Measurements from ENCODE around the gene GARIN5B.

GARIN5B gene

DNA sequence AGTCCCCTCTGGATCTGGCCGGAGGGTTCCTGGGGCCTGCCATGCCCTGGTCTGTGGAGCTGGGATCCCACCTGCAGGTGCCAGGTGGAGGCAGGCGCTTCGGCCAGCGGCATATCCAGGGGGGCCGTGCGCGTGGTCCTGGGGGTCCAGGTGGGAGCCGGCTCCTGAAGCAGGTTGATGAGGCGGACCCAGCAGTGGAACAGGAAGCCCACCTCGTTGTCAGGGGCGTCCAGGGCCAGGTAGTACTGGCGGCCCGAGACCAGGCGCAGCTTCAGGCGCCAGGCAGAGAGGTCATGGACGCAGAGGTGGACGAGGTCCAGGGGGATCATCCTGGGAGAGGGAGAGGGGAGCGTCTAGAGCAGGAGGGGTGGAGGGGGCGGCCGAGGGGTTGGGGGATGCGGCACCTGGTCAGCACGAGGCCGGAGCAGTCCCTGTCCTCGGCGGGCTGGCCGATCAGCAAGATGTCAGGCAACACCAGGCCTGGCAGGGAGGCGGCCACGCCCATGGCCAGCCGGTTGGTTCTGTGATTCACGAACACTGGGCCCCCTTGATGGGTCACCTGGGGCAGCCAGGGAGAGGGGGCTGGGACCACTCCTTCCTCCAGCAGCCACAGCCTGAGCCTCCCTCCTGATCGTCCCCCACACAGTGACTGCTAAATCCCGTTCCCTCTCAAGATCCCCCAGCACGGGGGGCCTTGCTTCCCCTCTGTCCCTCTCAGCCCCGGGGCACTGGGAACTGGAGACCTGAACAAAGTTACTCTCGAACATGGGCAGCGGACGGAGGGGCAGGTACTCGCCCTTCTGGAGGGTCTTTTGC is 678 bp downstream of the GARIN5B start:
- TF ChIP-seq, protein P1, sequence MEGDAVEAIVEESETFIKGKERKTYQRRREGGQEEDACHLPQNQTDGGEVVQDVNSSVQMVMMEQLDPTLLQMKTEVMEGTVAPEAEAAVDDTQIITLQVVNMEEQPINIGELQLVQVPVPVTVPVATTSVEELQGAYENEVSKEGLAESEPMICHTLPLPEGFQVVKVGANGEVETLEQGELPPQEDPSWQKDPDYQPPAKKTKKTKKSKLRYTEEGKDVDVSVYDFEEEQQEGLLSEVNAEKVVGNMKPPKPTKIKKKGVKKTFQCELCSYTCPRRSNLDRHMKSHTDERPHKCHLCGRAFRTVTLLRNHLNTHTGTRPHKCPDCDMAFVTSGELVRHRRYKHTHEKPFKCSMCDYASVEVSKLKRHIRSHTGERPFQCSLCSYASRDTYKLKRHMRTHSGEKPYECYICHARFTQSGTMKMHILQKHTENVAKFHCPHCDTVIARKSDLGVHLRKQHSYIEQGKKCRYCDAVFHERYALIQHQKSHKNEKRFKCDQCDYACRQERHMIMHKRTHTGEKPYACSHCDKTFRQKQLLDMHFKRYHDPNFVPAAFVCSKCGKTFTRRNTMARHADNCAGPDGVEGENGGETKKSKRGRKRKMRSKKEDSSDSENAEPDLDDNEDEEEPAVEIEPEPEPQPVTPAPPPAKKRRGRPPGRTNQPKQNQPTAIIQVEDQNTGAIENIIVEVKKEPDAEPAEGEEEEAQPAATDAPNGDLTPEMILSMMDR (IDR thresholded peaks at IDR 0.05; ENCODE audit: control extremely low read depth, extremely low read depth, low read depth, missing control alignments), result no peak
- DNase-seq (ENCODE audit: extremely low spot score), result no peak
- ChIA-PET POLR2A (no interaction called here), CTCF (interaction anchor here (1.5 kb wide), 1 partner anchor 105 kb away, joined by 4 read pairs; no protein-coding TSS in a partner anchor)

DNA sequence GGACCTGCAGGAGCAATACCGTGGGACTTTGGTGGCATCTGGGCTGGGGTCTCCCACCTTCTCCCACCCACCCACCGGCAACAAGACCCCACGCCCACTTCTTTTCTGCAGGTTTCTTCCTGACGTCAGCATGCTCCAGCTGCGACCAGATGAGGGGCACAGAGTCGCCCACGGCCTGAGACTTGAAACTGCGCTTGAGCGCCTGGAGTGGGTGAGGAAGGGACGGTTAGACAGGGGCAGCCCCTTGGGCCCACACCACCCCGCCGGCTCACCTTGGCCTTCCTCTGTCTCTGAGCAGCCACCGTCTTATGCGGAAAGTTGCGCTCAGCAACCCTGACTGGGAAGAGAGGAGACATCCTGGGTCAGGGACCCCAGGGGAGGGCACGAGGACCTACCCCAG is 2.2 kb downstream of the GARIN5B start:
- TF ChIP-seq, protein P1 (IDR thresholded peaks at IDR 0.05; ENCODE audit: control extremely low read depth, extremely low read depth, low read depth, missing control alignments), result no peak
- DNase-seq (ENCODE audit: extremely low spot score), result no peak
- ChIA-PET POLR2A (interaction anchor here (0.7 kb wide), 1 partner anchor 109 kb away, joined by 4 read pairs; no protein-coding TSS in a partner anchor), CTCF (interaction anchor here (1.5 kb wide), 1 partner anchor 106 kb away, joined by 4 read pairs; no protein-coding TSS in a partner anchor)

DNA sequence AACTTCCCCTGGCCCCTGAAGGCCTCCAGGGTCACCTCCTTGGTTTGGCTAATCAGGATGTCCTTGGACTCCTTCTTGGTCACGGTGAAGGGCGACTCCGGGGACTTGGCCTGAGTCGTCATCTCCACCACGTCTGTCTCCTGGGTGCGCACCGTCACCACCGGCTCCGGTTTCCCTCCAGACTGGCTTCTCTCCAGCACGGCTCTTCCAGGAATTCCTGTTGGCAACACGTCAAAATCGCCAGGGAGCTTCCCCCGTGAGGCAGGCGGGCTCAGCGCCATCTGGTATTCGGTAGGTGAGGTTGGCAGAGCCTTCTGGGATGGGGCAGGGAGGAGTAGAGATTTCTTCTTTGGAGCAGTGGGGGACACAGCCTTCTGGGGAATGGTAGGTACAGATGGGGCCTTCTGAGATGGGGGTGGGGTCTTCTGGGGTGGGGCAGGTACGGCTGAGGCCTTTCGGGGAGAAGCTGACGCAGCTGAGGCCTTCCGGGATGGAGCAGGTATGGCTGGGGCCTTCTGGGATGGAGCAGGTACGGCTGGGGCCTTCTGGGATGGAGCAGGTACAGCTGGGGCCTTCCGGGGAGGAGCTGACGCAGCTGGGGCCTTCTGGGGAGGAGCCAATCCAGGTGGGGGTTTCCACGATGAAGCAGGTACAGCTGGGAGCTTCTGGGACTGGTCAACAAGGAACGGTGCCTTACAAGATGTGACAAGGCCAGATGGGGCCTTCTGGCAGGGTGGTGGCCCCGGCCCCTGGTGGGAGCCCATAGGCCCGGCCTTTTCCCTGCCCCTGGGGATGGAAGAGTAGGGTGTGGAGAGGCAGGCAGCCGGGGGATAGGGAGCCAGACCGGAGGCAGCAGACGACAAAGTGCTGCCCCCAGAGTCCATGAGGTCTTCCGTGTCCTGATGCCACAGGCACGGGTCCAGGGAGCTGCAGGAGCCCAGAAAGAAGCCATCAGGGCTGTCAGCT is 3.8 kb downstream of the GARIN5B start:
- ChIA-PET CTCF (interaction anchor here (0.9 to 1.2 kb wide), 4 partner anchors 10 to 68 kb away, joined by 3 read pairs; no protein-coding TSS in a partner anchor), POLR2A (interaction anchor here (0.6 kb wide), 1 partner anchor 902 kb away, joined by 4 read pairs; no protein-coding TSS in a partner anchor)
- TF ChIP-seq, protein P1 (IDR thresholded peaks at IDR 0.05; ENCODE audit: control extremely low read depth, extremely low read depth, low read depth, missing control alignments), result no peak
- DNase-seq (ENCODE audit: extremely low spot score), result no peak

DNA sequence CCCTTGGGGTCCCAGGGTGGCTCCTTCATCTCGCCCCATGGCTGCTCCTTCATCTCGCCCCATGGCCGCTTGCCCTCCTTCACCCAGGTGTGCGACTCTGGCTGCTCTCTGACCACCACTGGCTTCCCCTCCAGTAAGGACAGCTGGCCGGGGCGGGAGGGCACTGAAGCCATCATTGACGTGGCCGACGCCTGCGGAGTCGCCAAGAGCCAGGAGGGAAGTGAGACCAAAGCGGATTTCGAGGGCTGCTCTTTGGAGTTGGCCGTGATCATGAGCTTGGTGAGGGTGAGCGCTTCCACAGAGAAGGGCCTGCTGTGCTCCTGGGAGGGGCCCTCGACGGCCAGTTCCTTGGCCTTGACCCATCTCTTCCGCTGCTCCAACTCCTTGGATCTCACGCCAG is 4.6 kb downstream of the GARIN5B start:
- ChIA-PET CTCF (interaction anchor here (1.2 kb wide), 1 partner anchor 9 kb away, joined by 3 read pairs; no protein-coding TSS in a partner anchor), POLR2A (interaction anchor here (0.6 kb wide), 1 partner anchor 902 kb away, joined by 4 read pairs; no protein-coding TSS in a partner anchor)
- TF ChIP-seq, protein P1 (IDR thresholded peaks at IDR 0.05; ENCODE audit: control extremely low read depth, extremely low read depth, low read depth, missing control alignments), result no peak
- no peak for DNase-seq (ENCODE audit: extremely low spot score)

DNA sequence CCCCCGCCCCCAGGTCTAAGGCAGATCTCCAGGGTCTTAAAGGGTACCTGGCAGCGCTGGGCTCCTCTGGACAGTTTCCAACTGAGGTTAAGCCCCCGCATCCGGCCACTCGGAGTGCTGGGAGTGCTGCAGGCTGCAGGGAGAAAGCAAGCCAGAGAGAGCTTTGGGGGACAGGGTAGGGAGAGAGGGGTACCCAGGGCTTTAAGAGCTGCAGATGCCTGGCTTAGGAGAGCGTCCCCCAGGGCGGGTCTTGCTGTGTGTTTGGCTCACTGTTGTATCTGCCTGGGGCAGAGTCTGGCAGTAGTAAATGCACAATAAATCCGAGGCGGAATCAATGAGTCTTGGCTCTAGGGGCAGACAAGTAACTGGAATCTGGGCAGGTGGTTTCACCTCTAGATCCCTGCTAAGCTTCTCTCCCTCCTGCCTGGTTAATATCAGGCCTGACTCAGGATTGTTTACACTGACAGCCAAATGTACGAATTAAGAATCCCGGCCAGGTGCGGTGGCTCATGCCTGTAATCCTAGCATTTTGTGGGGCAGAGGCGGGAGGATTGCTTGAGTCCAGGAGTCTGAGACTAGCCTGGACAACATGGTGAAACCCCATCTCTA is 7.7 kb downstream of the GARIN5B start:
- TF ChIP-seq, protein P1 (IDR thresholded peaks at IDR 0.05; ENCODE audit: control extremely low read depth, extremely low read depth, low read depth, missing control alignments), result no peak
- DNase-seq (ENCODE audit: extremely low spot score), result no peak
- ChIA-PET POLR2A (no interaction called here), CTCF (no interaction called here)

Measured in GM10248 (cell line).